Keratinocyte (primary cell): ENCODE measurements around the gene FARP1. TPM values are rescaled to one million over a fixed set of nuclear protein-coding genes. Genes with fewer than 3 reads are reported as not detected.

ENCODE experiments used
- DNase-seq: peaks from one replicate; pipeline ENCODE4 v3.0.0-alpha.2; 2011; ENCODE audit warnings: low read depth, missing footprints, low spot score
- FAIRE-seq: peaks from 2 replicates; lab custom pipeline; 2011; peaks lifted over from hg19 to GRCh38; lab: Jason Lieb, UNC
- H2AFZ ChIP-seq: 2 replicates; pipeline ENCODE4 v1.6.0; 2012; ENCODE audit warnings: low read length, control low read depth, inconsistent platforms; ENCODE audit not compliant: control insufficient read depth
- H3K27ac ChIP-seq: 2 replicates; pipeline ENCODE4 v1.5.1; 2011; ENCODE audit warnings: low read length; ENCODE audit not compliant: control insufficient read depth, insufficient read depth
- H3K27me3 ChIP-seq: 3 replicates; pipeline ENCODE4 v1.6.0; 2011; ENCODE audit warnings: low read length; ENCODE audit not compliant: control insufficient read depth, insufficient read depth; ENCODE audit errors: extremely low read depth
- H3K36me3 ChIP-seq, 2 experiments: 2 replicates in 1 of 2; 3 replicates in 1 of 2; pipeline ENCODE4 v1.5.1; 2011; ENCODE audit warnings: low read length in 2 of 2, mild to moderate bottlenecking in 1 of 2; ENCODE audit not compliant: control insufficient read depth in 2 of 2, insufficient read depth in 2 of 2; ENCODE audit errors: extremely low read depth in 1 of 2
- H3K4me1 ChIP-seq: 3 replicates; pipeline ENCODE4 v1.5.1; 2011; ENCODE audit warnings: low read length; ENCODE audit not compliant: control insufficient read depth, insufficient read depth; ENCODE audit errors: extremely low read depth
- H3K4me2 ChIP-seq: 3 replicates; pipeline ENCODE4 v1.6.0; 2011; ENCODE audit warnings: low read depth, low read length; ENCODE audit not compliant: control insufficient read depth, insufficient read depth; ENCODE audit errors: extremely low read depth
- H3K4me3 ChIP-seq, 3 experiments: fragments of 200-600 bp in 1 of 3; sonication (generic) in 1 of 3; 2 replicates in 2 of 3; 3 replicates in 1 of 3; pipeline ENCODE4 v1.5.1; 2011 to 2016; ENCODE audit warnings: low read length in 3 of 3, mild to moderate bottlenecking in 3 of 3, control low read depth in 2 of 3, inconsistent platforms in 1 of 3, low read depth in 1 of 3, mixed read lengths in 1 of 3, mixed run types in 1 of 3, moderate library complexity in 1 of 3; ENCODE audit not compliant: control insufficient read depth in 2 of 3, insufficient read depth in 2 of 3; ENCODE audit errors: extremely low read depth in 1 of 3
- H3K79me2 ChIP-seq: 2 replicates; pipeline ENCODE4 v1.6.0; 2012; ENCODE audit warnings: low read length; ENCODE audit not compliant: control insufficient read depth, insufficient read depth
- H3K9ac ChIP-seq: 3 replicates; pipeline ENCODE4 v1.6.0; 2011; ENCODE audit warnings: low read length; ENCODE audit not compliant: control insufficient read depth, insufficient read depth; ENCODE audit errors: extremely low read depth
- H3K9me1 ChIP-seq: 3 replicates; pipeline ENCODE4 v1.6.0; 2011; ENCODE audit warnings: low read length; ENCODE audit not compliant: control insufficient read depth, insufficient read depth; ENCODE audit errors: extremely low read depth
- H3K9me3 ChIP-seq: 2 replicates; pipeline ENCODE4 v1.5.1; 2012; ENCODE audit warnings: low read depth, low read length; ENCODE audit not compliant: control insufficient read depth
- H4K20me1 ChIP-seq: 3 replicates; pipeline ENCODE4 v1.6.0; 2011; ENCODE audit warnings: low read length; ENCODE audit not compliant: control insufficient read depth, insufficient read depth; ENCODE audit errors: extremely low read depth
- CTCF ChIP-seq, 3 experiments: IDR thresholded peaks in 1 of 3; conservative IDR thresholded peaks in 1 of 3; optimal IDR thresholded peaks in 1 of 3; 2 replicates in 2 of 3; 3 replicates in 1 of 3; pipeline versions ENCODE3 to v1.5.1; 2011; ENCODE audit warnings: low read length in 3 of 3, mild to moderate bottlenecking in 3 of 3, moderate library complexity in 2 of 3, control low read depth in 1 of 3, inconsistent platforms in 1 of 3; ENCODE audit not compliant: insufficient read depth in 2 of 3; ENCODE audit errors: extremely low read depth in 1 of 3
- EZH2 ChIP-seq: IDR thresholded peaks from one replicate; pipeline ENCODE4 v1.6.1; 2012; ENCODE audit warnings: inconsistent platforms, mild to moderate bottlenecking, low read length, moderate library complexity
- dilution Hi-C: fragments of 300-500 bp; cut with MboI; formaldehyde crosslinking; loops from one replicate; pipeline ENCODE4 v1.7.0; 2020; ENCODE audit warnings: low sequenced_read_pairs; ENCODE audit not compliant: extremely low pct_ligation_motif_present
- polyA plus RNA-seq, 5 experiments: library from polyadenylated mRNA; depleted of rRNA in 3 of 5; stranded (reverse) in 3 of 5; stranded (forward) in 1 of 5; unstranded in 1 of 5; fragments of >200 nt; gene quantifications; 1 replicate in 1 of 5; 2 replicates in 3 of 5; 3 replicates in 1 of 5; pipeline versions ENCODE4 v1.2.1 to v1.2.3, GENCODE V29; 2011 to 2012; ENCODE audit warnings: missing spikeins in 2 of 5, low read depth in 1 of 5, low replicate concordance in 1 of 5

The FARP1 gene
- polyA plus RNA-seq, 1 donor (not counting 4 experiments of a cell fraction or from before 2014, with no cell fraction given), result 10.3 TPM

DNA sequence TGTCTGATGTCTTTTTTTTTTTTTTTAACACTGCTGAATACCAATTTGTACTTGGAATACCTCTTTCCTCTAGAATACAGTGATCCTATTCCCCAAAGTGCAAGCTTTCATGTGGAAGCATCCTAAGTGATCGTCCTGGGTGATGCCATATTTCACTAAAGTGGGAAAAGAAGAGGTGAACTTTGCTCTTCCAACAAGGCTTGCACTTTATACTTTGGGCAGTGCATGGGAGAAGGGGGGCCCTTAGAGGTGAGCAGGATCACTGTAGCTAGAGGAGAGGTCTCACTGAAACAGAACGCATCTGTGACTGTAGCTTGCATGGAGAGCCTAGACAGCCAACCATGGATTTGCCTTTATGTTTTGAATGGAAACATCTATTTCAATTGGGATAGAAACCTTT, 260.2 kb downstream of the FARP1 start:
- TF ChIP-seq CTCF (optimal IDR thresholded peaks at IDR 0.05 in 1 of 3, IDR thresholded peaks at IDR 0.05 in 1 of 3, conservative IDR thresholded peaks at IDR 0.05 in 1 of 3; ENCODE audit: extremely low read depth in 1 of 3, insufficient read depth in 2 of 3, low read length in 3 of 3) (no peak), EZH2 (no peak)
- Histone ChIP-seq H4K20me1 (no peaks in the 10 kb centered on the region), H3K4me3 (no peak overlapping the region), H3K4me2 (no peak overlapping the region), H3K27ac (no peak overlapping the region), H3K9me3 (no peaks in the 10 kb centered on the region), H3K27me3 (no peaks in the 10 kb centered on the region), H2AFZ (no peak overlapping the region), H3K9ac (no peak overlapping the region), H3K9me1 (no peaks in the 10 kb centered on the region), H3K4me1 (no peaks in the 10 kb centered on the region), H3K79me2 (no peaks in the 10 kb centered on the region), H3K36me3 (no peaks in the 10 kb centered on the region)
- dilution Hi-C loops, result no loop called here
- FAIRE-seq, result no peak
- no peak for DNase-seq

DNA sequence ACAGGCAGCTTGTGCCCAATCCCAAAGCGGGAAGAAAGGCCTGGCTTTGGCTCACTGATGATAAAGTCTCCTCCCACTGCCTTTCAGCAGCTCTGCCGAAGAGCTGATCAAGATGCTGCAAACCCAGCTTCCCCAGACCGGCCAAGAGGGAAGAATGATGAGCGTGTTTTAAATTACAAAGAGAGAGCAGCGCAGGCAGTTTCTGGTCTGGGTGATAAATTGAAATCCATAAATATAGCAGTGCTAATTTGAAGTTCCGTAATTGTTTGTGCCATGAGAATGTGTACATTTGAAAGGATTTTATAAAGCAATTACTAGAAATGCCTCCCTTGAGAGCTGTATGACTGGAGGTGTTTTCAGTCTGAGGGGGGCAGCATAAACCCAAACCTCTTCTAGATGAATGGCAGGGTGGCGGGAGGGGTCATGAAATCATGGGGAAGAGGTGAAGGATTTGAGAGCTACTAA, 262.2 kb downstream of the FARP1 start:
- H3K9ac ChIP-seq, result no peak overlapping the region
- no peak overlapping the region for H3K4me3 ChIP-seq
- no peak for DNase-seq
- no peak overlapping the region for H3K27ac ChIP-seq
- no peak overlapping the region for H2AFZ ChIP-seq
- TF ChIP-seq CTCF (optimal IDR thresholded peaks at IDR 0.05 in 1 of 3, IDR thresholded peaks at IDR 0.05 in 1 of 3, conservative IDR thresholded peaks at IDR 0.05 in 1 of 3; ENCODE audit: extremely low read depth in 1 of 3, insufficient read depth in 2 of 3, low read length in 3 of 3), result no peak
- TF ChIP-seq EZH2, result no peak
- dilution Hi-C loops, result no loop called here
- H3K4me1 ChIP-seq, result no peaks in the 10 kb centered on the region
- no peaks in the 10 kb centered on the region for H3K79me2 ChIP-seq
- H3K9me1 ChIP-seq, result no peaks in the 10 kb centered on the region
- no peaks in the 10 kb centered on the region for H3K27me3 ChIP-seq
- no peak for FAIRE-seq
- no peaks in the 10 kb centered on the region for H3K36me3 ChIP-seq
- H4K20me1 ChIP-seq, result no peaks in the 10 kb centered on the region
- no peak overlapping the region for H3K4me2 ChIP-seq
- no peaks in the 10 kb centered on the region for H3K9me3 ChIP-seq
